HG03521 (cell line): ENCODE measurements around the gene KRT35.

Experiments
- ATAC-seq: cut with Tn5 transposase; IDR thresholded peaks from one replicate; pipeline ENCODE4 v1.9.1; 2021; ENCODE audit warnings: mild to moderate bottlenecking, moderate library complexity; ENCODE audit not compliant: unreplicated experiment

The KRT35 gene

GRCh38 chr17:41481036-41481435 lies at the start of gene KRT35:
TSS of gene KRT35 (minus strand) at chr17:41481151. CDS start at chr17:41481097, 54 bp downstream.
- ATAC-seq: no peak

- no peak for ATAC-seq
Measured at GRCh38 chr17:41530062-41531048, 49.4 kb upstream of the KRT35 start.

GRCh38 chr17:41529491-41529915 lies 48.6 kb upstream of the KRT35 start:
- no peak for ATAC-seq

- ATAC-seq: no peak
Measured at GRCh38 chr17:41528959-41529353, 48.0 kb upstream of the KRT35 start.

- no peak for ATAC-seq
Measured at GRCh38 chr17:41527063-41528023, 46.4 kb upstream of the KRT35 start.

GRCh38 chr17:41524261-41524660 lies 43.3 kb upstream of the KRT35 start:
- no peak for ATAC-seq

GRCh38 chr17:41523787-41524186 lies 42.8 kb upstream of the KRT35 start:
- no peak for ATAC-seq

- no peak for ATAC-seq
Measured at GRCh38 chr17:41523225-41523593, 42.3 kb upstream of the KRT35 start.

GRCh38 chr17:41522301-41523224 lies 41.6 kb upstream of the KRT35 start:
- no peak for ATAC-seq

GRCh38 chr17:41521574-41522261 lies 40.8 kb upstream of the KRT35 start:
- ATAC-seq: no peak

GRCh38 chr17:41520821-41521521 lies 40.0 kb upstream of the KRT35 start:
- ATAC-seq: no peak

GRCh38 chr17:41519501-41520224 lies 38.7 kb upstream of the KRT35 start:
- ATAC-seq: no peak

- no peak for ATAC-seq
Measured at GRCh38 chr17:41518789-41519449, 38.0 kb upstream of the KRT35 start, which contains the start of gene KRT15. TSS of gene KRT15 (minus strand) at chr17:41518890. CDS start at chr17:41518827, 63 bp downstream.

- ATAC-seq: no peak
Measured at GRCh38 chr17:41518031-41518430, 37.1 kb upstream of the KRT35 start.

GRCh38 chr17:41516830-41517283 lies 35.9 kb upstream of the KRT35 start:
- no peak for ATAC-seq

GRCh38 chr17:41516147-41516829 lies 35.3 kb upstream of the KRT35 start:
- ATAC-seq: no peak

- ATAC-seq: no peak
Measured at GRCh38 chr17:41513168-41513547, 32.2 kb upstream of the KRT35 start.
